SJCRH30 (cell line): ENCODE measurements around the gene LORICRIN. TPM values are rescaled to one million over a fixed set of nuclear protein-coding genes. Genes with fewer than 3 reads are reported as not detected.

Experiments
- DNase-seq, 2 experiments: peaks; one replicate each; pipeline ENCODE4 v3.0.0-alpha.2; 2015 to 2020
- H3K27ac ChIP-seq: fragments of 250-450 bp; sonication (Bioruptor Pico); 2 replicates; pipeline ENCODE4 v1.5.1; 2020; ENCODE audit warnings: mild to moderate bottlenecking, moderate library complexity
- H3K27me3 ChIP-seq: fragments of 250-450 bp; sonication (Bioruptor Pico); 2 replicates; pipeline ENCODE4 v1.5.1; 2020; ENCODE audit warnings: mild to moderate bottlenecking, moderate library complexity
- H3K36me3 ChIP-seq: fragments of 250-450 bp; sonication (Bioruptor Pico); 2 replicates; pipeline ENCODE4 v1.5.1; 2020; ENCODE audit warnings: mild to moderate bottlenecking, moderate library complexity
- H3K4me1 ChIP-seq: fragments of 250-450 bp; sonication (Bioruptor Pico); 2 replicates; pipeline ENCODE4 v1.5.1; 2020; ENCODE audit warnings: mild to moderate bottlenecking, moderate library complexity
- H3K4me3 ChIP-seq: fragments of 250-450 bp; sonication (Bioruptor Pico); 2 replicates; pipeline ENCODE4 v1.5.1; 2020; ENCODE audit warnings: mild to moderate bottlenecking, moderate library complexity
- H3K9me3 ChIP-seq: fragments of 250-450 bp; sonication (Bioruptor Pico); replicated peaks from 2 replicates; pipeline ENCODE4 v1.5.1; 2020; ENCODE audit warnings: mild to moderate bottlenecking, moderate library complexity
- total RNA-seq: library from RNA; depleted of rRNA; stranded (reverse); fragments of >200 nt; shearing (Covaris generic); gene quantifications from 2 replicates; pipeline ENCODE4 v1.2.3, GENCODE V29; 2014

Gene LORICRIN
- total RNA-seq, 1 experiment from 2014 or later = not detected

DNA sequence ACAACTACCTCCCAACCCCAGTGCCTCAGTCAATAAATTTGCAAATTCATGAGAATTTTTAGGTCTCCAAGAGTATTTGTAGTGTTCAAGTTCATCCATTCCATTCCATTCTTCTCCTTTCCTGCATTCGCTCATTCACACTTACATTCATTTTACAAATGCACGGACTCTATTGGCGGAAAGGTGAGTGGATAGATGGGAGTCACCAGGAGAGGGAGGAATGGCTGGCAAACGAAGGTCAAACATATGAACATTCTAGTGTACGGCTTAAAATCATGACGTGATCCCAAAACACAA is 2.5 kb downstream of the LORICRIN start:
- H3K4me1 ChIP-seq = no peaks in the 10 kb centered on the region
- H3K36me3 ChIP-seq = no peaks in the 10 kb centered on the region
- H3K9me3 ChIP-seq = no peaks in the 10 kb centered on the region
- no peak overlapping the region for H3K4me3 ChIP-seq
- no peaks in the 10 kb centered on the region; the same call in 1 of the 2 replicates for H3K27me3 ChIP-seq
- no peak overlapping the region for H3K27ac ChIP-seq
- no peak for DNase-seq

DNA sequence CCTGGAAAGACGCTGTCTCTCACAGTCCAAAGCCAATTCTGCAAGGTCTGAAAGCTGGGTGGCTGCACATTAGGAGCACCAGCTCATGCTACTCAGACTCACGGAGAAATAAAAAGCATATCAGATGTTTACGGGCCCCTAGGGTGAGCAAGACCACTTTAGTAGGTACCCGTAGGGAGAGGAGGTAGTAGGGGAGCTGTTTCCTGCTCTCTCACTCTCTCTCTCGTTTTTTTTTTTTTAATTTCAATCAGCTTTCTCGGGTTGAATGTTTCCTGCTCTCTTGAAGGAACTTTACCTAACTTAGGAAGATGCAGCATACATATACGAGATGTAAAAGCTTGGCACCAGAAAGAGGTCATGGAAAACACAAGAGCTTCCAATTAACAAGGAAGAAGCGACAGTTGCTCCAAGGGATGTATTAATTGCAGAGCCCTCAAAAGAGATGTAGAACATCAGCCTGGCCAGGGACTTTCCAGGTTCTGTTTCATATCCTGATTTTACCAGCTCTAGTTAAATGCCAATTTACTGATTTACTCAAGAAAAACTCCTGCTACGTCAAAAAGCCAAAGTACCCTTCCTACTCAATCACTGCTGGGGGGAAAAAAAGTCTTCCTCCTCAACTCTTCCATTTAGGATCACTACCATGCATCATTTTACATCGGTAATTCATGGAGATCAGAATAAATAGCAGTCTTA is 3.1 kb downstream of the LORICRIN start:
- H3K4me1 ChIP-seq = no peaks in the 10 kb centered on the region
- DNase-seq = no peak
- H3K4me3 ChIP-seq = no peak overlapping the region
- no peak overlapping the region for H3K27ac ChIP-seq
- peaks cover 3% of the 10 kb centered on the region; the same call in 1 of the 2 replicates for H3K27me3 ChIP-seq
- H3K36me3 ChIP-seq = no peaks in the 10 kb centered on the region
- no peaks in the 10 kb centered on the region for H3K9me3 ChIP-seq

GRCh38 chr1:153265457-153265856 is 6.0 kb downstream of the LORICRIN start:
- Histone ChIP-seq H3K27me3 (peaks cover 4% of the 10 kb centered on the region; the same call in 1 of the 2 replicates), H3K27ac (no peak overlapping the region), H3K9me3 (no peaks in the 10 kb centered on the region), H3K4me3 (no peak overlapping the region), H3K36me3 (no peaks in the 10 kb centered on the region), H3K4me1 (no peaks in the 10 kb centered on the region)
- no peak for DNase-seq

GRCh38 chr1:153271711-153272110 is 12.2 kb downstream of the LORICRIN start:
- no peak overlapping the region for H3K4me3 ChIP-seq
- DNase-seq = no peak
- H3K27me3 ChIP-seq = 0 out of 2 replicates have a peak, but pooled peaks cover 4% of the 10 kb centered on the region
- H3K9me3 ChIP-seq = no peaks in the 10 kb centered on the region
- H3K4me1 ChIP-seq = no peaks in the 10 kb centered on the region
- no peak overlapping the region for H3K27ac ChIP-seq
- no peaks in the 10 kb centered on the region for H3K36me3 ChIP-seq

DNA sequence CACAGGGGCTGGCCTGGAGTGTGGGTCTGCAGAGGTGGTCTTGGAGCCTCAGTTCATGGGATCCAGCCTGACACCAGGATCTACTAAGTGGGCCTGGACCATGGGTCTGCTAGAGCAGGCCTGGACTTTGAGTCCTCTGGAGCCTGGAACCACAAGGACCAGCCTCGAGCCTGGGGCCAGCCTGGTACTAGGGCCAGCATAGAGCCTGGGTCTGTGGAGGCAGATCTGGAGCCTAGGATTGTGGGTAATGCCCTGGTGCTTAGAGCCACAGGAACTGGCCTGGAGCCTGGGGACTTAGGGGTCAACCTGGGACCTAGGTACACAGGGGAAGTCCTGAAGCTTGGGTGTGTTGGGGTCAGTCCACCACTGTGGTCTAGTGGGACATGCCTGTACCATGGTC is 12.7 kb downstream of the LORICRIN start:
- DNase-seq = no peak
- Histone ChIP-seq H3K36me3 (no peaks in the 10 kb centered on the region), H3K27ac (no peak overlapping the region), H3K4me3 (no peak overlapping the region), H3K27me3 (0 out of 2 replicates have a peak, but pooled peaks cover 4% of the 10 kb centered on the region), H3K4me1 (no peaks in the 10 kb centered on the region), H3K9me3 (no peaks in the 10 kb centered on the region)

DNA sequence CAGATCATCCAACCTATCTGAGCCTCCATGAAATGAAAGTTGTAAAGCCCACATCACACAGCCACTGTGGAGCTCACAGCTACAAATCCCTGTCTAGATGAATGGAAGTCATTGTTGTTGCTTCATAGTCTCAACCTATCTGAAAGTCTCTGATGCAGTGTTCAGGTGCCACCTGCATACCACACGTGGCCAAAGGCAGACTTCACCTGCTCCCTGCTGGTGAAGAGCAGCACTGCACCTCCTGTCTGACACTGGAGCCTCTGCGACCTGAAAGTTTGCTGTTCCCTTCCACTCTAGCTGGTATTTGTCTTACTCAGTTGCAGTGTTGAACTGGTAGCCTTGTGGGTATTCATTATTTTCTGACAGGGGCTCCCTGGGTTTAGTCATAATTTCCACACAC is 18.4 kb downstream of the LORICRIN start:
- no peak overlapping the region for H3K27ac ChIP-seq
- H3K36me3 ChIP-seq = no peaks in the 10 kb centered on the region
- no peak overlapping the region for H3K4me3 ChIP-seq
- H3K27me3 ChIP-seq = no peaks in the 10 kb centered on the region
- DNase-seq = no peak
- H3K9me3 ChIP-seq = no peaks in the 10 kb centered on the region
- no peaks in the 10 kb centered on the region for H3K4me1 ChIP-seq

- no peak overlapping the region for H3K4me3 ChIP-seq
- peak; percentile 13 to 38 for DNase-seq
Measured at GRCh38 chr1:153288634-153289275, 29.3 kb downstream of the LORICRIN start.

DNA sequence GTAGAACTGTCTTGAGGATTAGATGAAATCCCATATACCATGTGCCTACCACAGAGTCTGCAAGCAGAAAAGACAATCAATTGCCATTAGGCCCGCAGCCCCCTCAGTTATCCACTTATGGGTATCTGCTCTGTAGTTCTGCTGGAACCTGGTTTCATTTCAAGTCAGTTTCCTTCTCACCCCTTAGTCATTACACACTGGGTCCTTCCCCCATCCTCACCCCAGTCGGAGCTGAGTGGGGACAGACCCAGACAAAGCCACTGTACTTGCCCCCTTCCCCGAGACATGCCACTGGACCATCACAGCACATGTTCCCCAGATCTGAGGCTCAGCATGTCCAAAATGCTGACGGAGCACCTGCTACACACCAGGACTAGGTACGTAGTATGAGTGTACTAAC is 32.0 kb downstream of the LORICRIN start:
- H3K27me3 ChIP-seq = no peaks in the 10 kb centered on the region
- H3K36me3 ChIP-seq = no peaks in the 10 kb centered on the region
- H3K27ac ChIP-seq = no peak overlapping the region
- no peak for DNase-seq
- no peak overlapping the region for H3K4me3 ChIP-seq
- H3K9me3 ChIP-seq = no peaks in the 10 kb centered on the region
- no peaks in the 10 kb centered on the region for H3K4me1 ChIP-seq

More at GRCh38 chr1:153288634-153289275, 29.3 kb downstream of the LORICRIN start:
- Histone ChIP-seq H3K4me1 (no peaks in the 10 kb centered on the region), H3K27ac (no peak overlapping the region), H3K27me3 (no peaks in the 10 kb centered on the region), H3K9me3 (no peaks in the 10 kb centered on the region), H3K36me3 (no peaks in the 10 kb centered on the region)

- no peaks in the 10 kb centered on the region for H3K36me3 ChIP-seq
- no peaks in the 10 kb centered on the region for H3K4me1 ChIP-seq
- H3K27ac ChIP-seq = no peak overlapping the region
- no peaks in the 10 kb centered on the region for H3K27me3 ChIP-seq
- no peak overlapping the region for H3K4me3 ChIP-seq
- no peak for DNase-seq
- H3K9me3 ChIP-seq = no peaks in the 10 kb centered on the region
Measured at GRCh38 chr1:153292185-153292584, 32.7 kb downstream of the LORICRIN start.

DNA sequence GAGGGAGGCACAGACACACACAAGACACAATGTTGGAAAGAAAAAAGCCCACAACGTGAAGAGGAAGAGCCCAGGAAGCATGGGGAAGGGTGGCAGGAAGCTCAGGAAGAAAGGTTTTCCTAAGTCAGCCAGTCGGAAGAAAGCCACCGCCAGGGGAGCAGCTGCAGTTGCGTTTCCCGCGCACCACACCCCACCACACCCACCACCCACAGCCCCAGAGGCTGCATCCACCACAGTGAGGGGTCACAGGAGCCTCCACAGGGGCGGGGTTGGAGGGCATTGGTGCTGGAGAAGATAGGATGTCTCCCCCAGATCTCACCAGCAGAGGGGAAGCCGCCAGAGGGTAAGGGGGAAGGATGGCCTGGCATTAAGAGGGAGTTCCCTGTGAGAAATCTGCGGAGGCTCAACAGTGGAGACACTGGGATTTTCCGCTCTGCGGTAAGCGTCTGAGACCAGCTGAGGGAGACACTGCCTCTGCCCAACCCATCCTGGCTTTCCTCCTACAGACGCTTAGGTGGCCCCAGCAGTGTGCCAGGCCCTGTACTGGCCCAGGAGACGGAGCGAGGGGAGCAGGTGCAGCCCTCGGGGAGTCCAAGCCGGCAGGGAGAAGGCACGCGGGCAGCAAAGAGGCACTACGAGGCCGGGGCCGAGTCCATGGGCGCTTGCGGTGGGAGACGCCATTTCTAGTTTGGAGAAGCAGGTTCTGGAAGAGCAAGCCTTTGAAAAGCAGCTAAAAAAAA is 33.4 kb downstream of the LORICRIN start:
- no peak for DNase-seq
- no peak overlapping the region for H3K4me3 ChIP-seq
- no peaks in the 10 kb centered on the region for H3K9me3 ChIP-seq
- no peak overlapping the region for H3K27ac ChIP-seq
- no peaks in the 10 kb centered on the region for H3K4me1 ChIP-seq
- no peaks in the 10 kb centered on the region for H3K27me3 ChIP-seq
- H3K36me3 ChIP-seq = no peaks in the 10 kb centered on the region

- Histone ChIP-seq H3K36me3 (no peaks in the 10 kb centered on the region), H3K4me1 (no peaks in the 10 kb centered on the region), H3K4me3 (no peak overlapping the region), H3K27me3 (no peaks in the 10 kb centered on the region), H3K9me3 (no peaks in the 10 kb centered on the region), H3K27ac (no peak overlapping the region)
- DNase-seq = no peak
Measured at GRCh38 chr1:153293480-153293775, 33.9 kb downstream of the LORICRIN start.

DNA sequence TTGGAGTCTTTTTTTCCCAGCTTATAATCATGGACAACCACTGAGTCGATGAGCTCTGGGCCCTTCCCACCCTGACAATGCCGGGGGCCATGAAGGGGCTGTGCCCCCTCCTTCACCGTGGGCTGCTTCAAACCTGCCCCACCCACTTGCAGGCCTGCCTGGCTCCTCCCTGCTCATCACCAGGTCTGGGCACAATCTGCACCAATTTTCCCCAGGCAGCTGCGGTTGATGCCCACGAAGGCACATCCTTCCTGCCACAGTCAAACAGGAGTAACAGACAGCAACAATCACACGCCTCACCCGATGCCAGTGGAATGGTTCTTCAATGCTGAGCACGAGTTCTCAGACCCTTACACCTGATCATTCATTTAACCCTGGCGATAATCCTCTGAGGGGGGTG is 34.4 kb downstream of the LORICRIN start:
- no peak overlapping the region for H3K27ac ChIP-seq

GRCh38 chr1:153302308-153302707 is 42.8 kb downstream of the LORICRIN start:
- no peak for DNase-seq
- no peaks in the 10 kb centered on the region for H3K9me3 ChIP-seq
- H3K36me3 ChIP-seq = no peaks in the 10 kb centered on the region
- no peak overlapping the region for H3K4me3 ChIP-seq
- H3K27me3 ChIP-seq = no peaks in the 10 kb centered on the region
- H3K4me1 ChIP-seq = no peaks in the 10 kb centered on the region
- H3K27ac ChIP-seq = no peak overlapping the region

More for the DNA sequence above, 34.4 kb downstream of the LORICRIN start:
- DNase-seq = no peak
- H3K4me1 ChIP-seq = no peaks in the 10 kb centered on the region
- H3K36me3 ChIP-seq = no peaks in the 10 kb centered on the region
- H3K4me3 ChIP-seq = no peak overlapping the region
- no peaks in the 10 kb centered on the region for H3K9me3 ChIP-seq
- no peaks in the 10 kb centered on the region for H3K27me3 ChIP-seq

- H3K27ac ChIP-seq = no peak overlapping the region
- no peak for DNase-seq
- H3K4me3 ChIP-seq = no peak overlapping the region
- no peaks in the 10 kb centered on the region for H3K27me3 ChIP-seq
- H3K36me3 ChIP-seq = no peaks in the 10 kb centered on the region
- no peaks in the 10 kb centered on the region for H3K4me1 ChIP-seq
- H3K9me3 ChIP-seq = no peaks in the 10 kb centered on the region
Measured at GRCh38 chr1:153305682-153306081, 46.2 kb downstream of the LORICRIN start.

GRCh38 chr1:153306303-153307220 is 47.1 kb downstream of the LORICRIN start:
- Histone ChIP-seq H3K4me3 (no peak overlapping the region), H3K36me3 (no peaks in the 10 kb centered on the region), H3K27ac (no peak overlapping the region), H3K4me1 (no peaks in the 10 kb centered on the region), H3K9me3 (no peaks in the 10 kb centered on the region), H3K27me3 (no peaks in the 10 kb centered on the region)
- DNase-seq = no peak
